IPS-18c (cell line): ENCODE measurements around the gene PCDHGB5.
A peak's percentile ranks its signal among the peaks of the same experiment; 100 is the strongest.
"Not testable (repeated sequence)": the region's sequence is repeated elsewhere in the genome, so short reads cannot be mapped to it uniquely, and the experiment has no call there.

Experiments
- H3K4me3 ChIP-seq: 2 replicates; pipeline ENCODE4 v1.7.0; 2013; ENCODE audit warnings: low read depth, mild to moderate bottlenecking, low read length, moderate library complexity; ENCODE audit not compliant: insufficient read depth
- H3K9me3 ChIP-seq: one replicate; pipeline ENCODE4 v1.6.1; 2013; ENCODE audit warnings: mild to moderate bottlenecking, low read length, moderate library complexity; ENCODE audit not compliant: control insufficient read depth, insufficient read depth

PCDHGB5 gene

GRCh38 chr5:141373673-141374317, 24.0 kb upstream of the PCDHGB5 start, which contains the start of gene PCDHGA6:
Gene PCDHGA6 (plus strand): TSS chr5:141373891. CDS start chr5:141374084, 193 bp downstream.
- peaks cover 17% of the 10 kb centered on the region for H3K9me3 ChIP-seq
- no peak within 1 kb of the TSS; the same call in 1 of the 2 replicates for H3K4me3 ChIP-seq

DNA sequence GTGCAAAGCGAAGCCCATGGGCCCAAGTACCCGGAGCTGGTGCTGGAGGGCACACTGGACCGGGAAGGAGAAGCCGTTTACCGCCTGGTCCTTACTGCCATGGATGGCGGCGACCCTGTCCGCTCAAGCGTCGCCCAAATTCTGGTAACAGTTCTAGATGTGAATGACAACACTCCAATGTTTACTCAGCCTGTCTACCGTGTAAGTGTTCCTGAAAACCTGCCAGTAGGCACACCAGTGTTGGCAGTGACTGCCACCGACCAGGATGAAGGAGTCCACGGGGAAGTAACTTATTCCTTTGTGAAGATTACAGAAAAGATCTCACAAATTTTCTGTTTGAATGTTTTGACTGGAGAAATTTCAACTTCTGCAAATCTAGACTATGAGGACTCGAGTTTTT, 23.1 kb upstream of the PCDHGB5 start:
- Histone ChIP-seq H3K9me3 (peaks cover 17% of the 10 kb centered on the region), H3K4me3 (no peak overlapping the region; the same call in 1 of the 2 replicates)

- H3K4me3 ChIP-seq = not testable (repeated sequence)
- peaks cover 20% of the 10 kb centered on the region for H3K9me3 ChIP-seq
Measured at GRCh38 chr5:141375444-141376155, 22.1 kb upstream of the PCDHGB5 start.

GRCh38 chr5:141382469-141383294, 15.1 kb upstream of the PCDHGB5 start, which contains the start of gene PCDHGA7:
Gene PCDHGA7 (plus strand): TSS chr5:141382742. CDS start chr5:141382900, 158 bp downstream.
- Histone ChIP-seq H3K4me3 (no peak within 1 kb of the TSS; the same call in 1 of the 2 replicates), H3K9me3 (peaks cover 10% of the 10 kb centered on the region)

DNA sequence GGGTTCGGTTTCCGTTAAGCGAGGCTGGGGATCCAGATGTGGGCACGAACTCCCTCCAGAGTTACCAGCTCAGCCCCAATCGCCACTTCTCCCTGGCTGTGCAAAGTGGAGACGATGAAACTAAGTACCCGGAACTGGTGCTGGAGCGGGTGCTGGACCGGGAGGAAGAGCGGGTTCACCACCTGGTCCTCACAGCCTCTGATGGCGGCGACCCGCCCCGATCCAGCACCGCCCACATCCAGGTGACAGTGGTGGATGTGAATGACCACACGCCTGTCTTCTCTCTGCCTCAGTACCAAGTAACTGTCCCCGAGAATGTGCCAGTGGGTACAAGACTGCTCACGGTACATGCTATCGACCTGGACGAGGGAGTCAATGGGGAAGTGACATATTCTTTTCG, 14.4 kb upstream of the PCDHGB5 start:
- H3K9me3 ChIP-seq = peaks cover 13% of the 10 kb centered on the region
- no peak overlapping the region for H3K4me3 ChIP-seq

- H3K9me3 ChIP-seq = peaks cover 22% of the 10 kb centered on the region
Measured at GRCh38 chr5:141384471-141385267, 13.1 kb upstream of the PCDHGB5 start.

DNA sequence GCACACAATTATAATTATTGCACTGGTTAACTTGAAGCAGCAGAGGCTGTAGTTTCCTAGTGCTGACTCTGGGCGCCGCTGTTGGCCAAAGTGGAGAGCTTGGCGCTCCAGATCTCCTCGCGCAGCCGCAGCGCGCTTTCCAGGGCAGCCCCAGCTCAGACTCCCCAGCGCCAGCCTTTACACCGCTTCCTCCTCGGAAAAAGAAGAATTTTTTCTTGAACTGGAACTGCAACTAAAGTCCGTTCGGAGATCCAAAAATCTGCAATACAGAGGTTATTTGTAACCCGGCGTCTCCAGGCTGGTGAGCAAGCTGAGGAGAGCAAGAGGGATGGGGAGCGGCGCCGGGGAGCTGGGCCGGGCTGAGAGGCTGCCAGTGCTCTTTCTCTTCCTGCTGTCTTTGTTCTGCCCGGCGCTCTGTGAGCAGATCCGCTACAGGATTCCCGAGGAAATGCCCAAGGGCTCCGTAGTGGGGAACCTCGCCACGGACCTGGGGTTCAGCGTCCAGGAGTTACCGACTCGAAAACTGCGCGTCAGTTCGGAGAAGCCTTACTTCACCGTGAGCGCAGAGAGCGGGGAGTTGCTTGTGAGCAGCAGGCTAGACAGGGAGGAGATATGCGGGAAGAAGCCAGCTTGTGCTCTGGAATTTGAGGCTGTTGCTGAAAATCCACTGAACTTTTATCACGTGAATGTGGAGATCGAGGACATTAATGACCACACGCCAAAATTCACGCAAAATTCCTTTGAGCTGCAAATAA, 10.0 kb upstream of the PCDHGB5 start, which contains the start of gene PCDHGB4:
Gene PCDHGB4, plus strand, starts transcription at position 142 of the 755 bp plus-strand sequence. Its CDS starts 187 bp downstream, at position 329.
- H3K4me3 ChIP-seq = not testable (repeated sequence)
- H3K9me3 ChIP-seq = peaks cover 19% of the 10 kb centered on the region

More at GRCh38 chr5:141384471-141385267, 13.1 kb upstream of the PCDHGB5 start:
- no peak overlapping the region for H3K4me3 ChIP-seq

DNA sequence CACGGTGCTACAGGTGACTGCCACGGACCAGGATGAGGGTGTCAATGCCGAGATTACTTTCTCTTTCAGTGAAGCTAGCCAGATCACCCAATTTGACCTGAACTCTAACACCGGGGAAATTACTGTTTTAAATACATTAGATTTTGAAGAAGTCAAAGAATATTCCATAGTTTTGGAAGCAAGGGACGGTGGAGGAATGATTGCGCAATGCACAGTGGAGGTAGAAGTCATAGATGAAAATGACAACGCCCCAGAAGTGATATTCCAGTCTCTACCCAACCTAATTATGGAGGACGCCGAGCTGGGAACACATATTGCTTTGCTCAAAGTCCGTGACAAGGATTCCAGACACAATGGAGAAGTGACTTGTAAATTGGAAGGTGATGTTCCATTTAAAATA, 9.1 kb upstream of the PCDHGB5 start:
- Histone ChIP-seq H3K9me3 (peaks cover 24% of the 10 kb centered on the region), H3K4me3 (peak overlapping the region; percentile 20; the same call in 1 of the 2 replicates)

- Histone ChIP-seq H3K9me3 (peaks cover 22% of the 10 kb centered on the region), H3K4me3 (peak overlapping the region; percentile 20; the same call in 1 of the 2 replicates)
Measured at GRCh38 chr5:141389153-141390042, 8.3 kb upstream of the PCDHGB5 start.

DNA sequence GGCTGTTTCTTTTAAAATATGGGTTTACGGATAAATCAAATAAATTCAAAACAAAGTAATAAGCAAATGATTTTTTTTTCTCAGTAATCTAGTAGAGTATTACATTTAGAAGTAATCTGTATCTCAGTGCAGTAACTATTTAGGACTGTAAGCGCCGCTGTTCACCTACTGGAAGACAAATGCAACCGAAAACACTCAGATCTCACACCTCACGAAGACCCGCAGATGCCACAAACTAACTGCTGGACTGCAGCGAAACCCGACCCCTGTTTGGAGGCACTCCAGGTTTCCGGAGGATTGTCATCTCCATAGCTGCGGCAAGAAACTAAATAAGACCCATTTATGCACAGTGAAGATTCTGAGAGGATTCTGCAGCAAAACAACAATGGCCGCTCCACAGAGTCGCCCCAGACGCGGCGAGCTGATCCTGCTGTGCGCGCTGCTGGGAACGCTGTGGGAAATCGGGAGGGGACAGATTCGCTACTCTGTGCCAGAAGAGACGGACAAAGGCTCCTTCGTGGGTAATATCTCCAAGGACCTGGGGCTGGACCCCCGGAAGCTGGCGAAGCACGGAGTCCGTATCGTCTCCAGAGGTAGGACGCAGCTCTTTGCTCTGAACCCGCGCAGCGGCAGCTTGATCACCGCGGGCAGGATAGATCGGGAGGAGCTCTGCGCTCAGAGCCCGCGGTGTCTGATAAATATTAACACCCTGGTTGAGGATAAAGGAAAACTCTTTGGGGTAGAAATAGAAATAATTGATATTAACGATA, 5.1 kb upstream of the PCDHGB5 start, which contains the start of gene PCDHGA8:
Gene PCDHGA8, plus strand, starts transcription at position 205 of the 770 bp plus-strand sequence. Its CDS starts 181 bp downstream, at position 386.
- no peak within 1 kb of the TSS; the same call in 1 of the 2 replicates for H3K4me3 ChIP-seq
- peaks cover 22% of the 10 kb centered on the region for H3K9me3 ChIP-seq

DNA sequence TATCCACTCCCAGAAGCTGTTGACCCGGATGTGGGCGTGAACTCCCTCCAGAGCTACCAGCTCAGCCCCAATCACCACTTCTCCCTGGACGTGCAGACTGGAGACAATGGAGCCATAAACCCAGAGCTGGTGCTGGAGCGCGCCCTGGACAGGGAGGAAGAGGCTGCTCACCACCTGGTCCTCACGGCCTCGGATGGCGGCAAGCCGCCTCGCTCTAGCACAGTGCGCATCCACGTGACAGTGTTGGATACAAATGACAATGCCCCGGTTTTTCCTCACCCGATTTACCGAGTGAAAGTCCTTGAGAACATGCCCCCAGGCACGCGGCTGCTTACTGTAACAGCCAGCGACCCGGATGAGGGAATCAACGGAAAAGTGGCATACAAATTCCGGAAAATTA, 4.5 kb upstream of the PCDHGB5 start:
- Histone ChIP-seq H3K4me3 (no peak overlapping the region), H3K9me3 (peaks cover 20% of the 10 kb centered on the region)

DNA sequence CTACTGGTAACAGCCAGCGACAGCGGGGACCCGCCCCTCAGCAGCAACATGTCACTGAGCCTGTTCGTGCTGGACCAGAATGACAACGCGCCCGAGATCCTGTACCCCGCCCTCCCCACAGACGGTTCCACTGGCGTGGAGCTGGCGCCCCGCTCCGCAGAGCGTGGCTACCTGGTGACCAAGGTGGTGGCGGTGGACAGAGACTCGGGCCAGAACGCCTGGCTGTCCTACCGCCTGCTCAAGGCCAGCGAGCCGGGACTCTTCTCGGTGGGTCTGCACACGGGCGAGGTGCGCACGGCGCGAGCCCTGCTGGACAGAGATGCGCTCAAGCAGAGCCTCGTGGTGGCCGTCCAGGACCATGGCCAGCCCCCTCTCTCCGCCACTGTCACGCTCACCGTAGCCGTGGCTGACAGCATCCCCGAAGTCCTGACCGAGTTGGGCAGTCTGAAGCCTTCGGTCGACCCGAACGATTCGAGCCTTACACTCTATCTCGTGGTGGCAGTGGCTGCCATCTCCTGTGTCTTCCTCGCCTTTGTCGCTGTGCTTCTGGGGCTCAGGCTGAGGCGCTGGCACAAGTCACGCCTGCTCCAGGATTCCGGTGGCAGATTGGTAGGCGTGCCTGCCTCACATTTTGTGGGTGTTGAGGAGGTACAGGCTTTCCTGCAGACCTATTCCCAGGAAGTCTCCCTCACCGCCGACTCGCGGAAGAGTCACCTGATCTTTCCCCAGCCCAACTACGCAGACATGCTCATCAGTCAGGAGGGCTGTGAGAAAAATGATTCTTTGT, 3.2 kb upstream of the PCDHGB5 start:
- peaks cover 21% of the 10 kb centered on the region for H3K9me3 ChIP-seq
- H3K4me3 ChIP-seq = not testable (repeated sequence)

- Histone ChIP-seq H3K4me3 (no peak overlapping the region), H3K9me3 (peaks cover 19% of the 10 kb centered on the region)
Measured at GRCh38 chr5:141398608-141399007, 861 bp downstream of the PCDHGB5 start.
